ENCODE results near the gene PHLDB3. TPM values are rescaled to one million over a fixed set of nuclear protein-coding genes. Genes with fewer than 3 reads are reported as not detected.

Gene PHLDB3
- total and polyA plus RNA-seq, 2 of the 4 experiments (the other 2 are of a cell fraction): 2.9 to 10.6 TPM

- no peak overlapping the region for H2AK9ac ChIP-seq (replicated peaks; ENCODE audit: low read depth, low read length, poor library complexity)
- no peak overlapping the region for H3K9ac ChIP-seq (ENCODE audit: low read depth, low read length)
- POLR2A ChIA-PET (ENCODE audit: unreplicated experiment): no interaction called here
- no peak overlapping the region for H3K4me3 ChIP-seq (ENCODE audit: insufficient read depth, low read depth, low read length)
- H3K79me1 ChIP-seq (ENCODE audit: low read depth in 1 of 2, low read length in 2 of 2): no peaks in the 10 kb centered on the region
- H2BK15ac ChIP-seq (ENCODE audit: low read depth, low read length): peak overlapping the region; percentile 87; the same call in 1 of the 3 replicates
- peak overlapping the region; percentile 41 for H3K14ac ChIP-seq (replicated peaks; ENCODE audit: low read depth, low read length)
- H2BK20ac ChIP-seq (ENCODE audit: low read depth, low read length): peak overlapping the region; percentile 27; the same call in 1 of the 2 replicates
- H4K20me1 ChIP-seq (ENCODE audit: insufficient read depth, low read length): no peaks in the 10 kb centered on the region
- H3K56ac ChIP-seq (ENCODE audit: extremely low read depth, insufficient read depth, low read length): no peak overlapping the region
- H4K5ac ChIP-seq (ENCODE audit: low read depth, low read length): no peak overlapping the region
- H3K23ac ChIP-seq (ENCODE audit: low read depth, low read length): no peak overlapping the region
- no peaks in the 10 kb centered on the region for H3K9me1 ChIP-seq (ENCODE audit: insufficient read depth, low read length)
- peaks cover 6% of the 10 kb centered on the region for H3K9me3 ChIP-seq (ENCODE audit: control insufficient read depth, insufficient read depth, low read length)
- H3K4me2 ChIP-seq (ENCODE audit: low read depth, low read length): no peak overlapping the region
- peak; percentile 97 for TF ChIP-seq MAFK (IDR thresholded peaks at IDR 0.05; ENCODE audit: low read depth, low read length)
- no peak for TF ChIP-seq RAD21 (IDR thresholded peaks at IDR 0.05; ENCODE audit: low read length)
- H2BK120ac ChIP-seq (ENCODE audit: low read depth, low read length): peak overlapping the region; percentile 68; the same call in 1 of the 2 replicates
- H3K18ac ChIP-seq (ENCODE audit: low read depth, low read length): no peak overlapping the region
- no peaks in the 10 kb centered on the region for H3K36me3 ChIP-seq (ENCODE audit: control insufficient read depth, insufficient read depth, low read length)
- intact Hi-C loops (cut with micrococcal nuclease) (no loop called here), in situ Hi-C loops (cut with MboI; ENCODE audit: low sequenced_read_pairs) (no loop called here), dilution Hi-C loops (cut with HindIII; ENCODE audit: low sequenced_read_pairs, unreplicated experiment) (no loop called here)
- no peak overlapping the region for H3K27ac ChIP-seq (ENCODE audit: insufficient read depth, low read length)
- no peak overlapping the region for H4K8ac ChIP-seq (ENCODE audit: low read depth in 2 of 2, low read length in 2 of 2)
- DNase-seq: peak; percentile 79
- WGBS, 2 experiments (ENCODE audit: extremely low coverage in 2 of 2, insufficient read length in 1 of 2): no CpG with 5 or more reads among the region's 2 CpGs
- H3K27me3 ChIP-seq (ENCODE audit: control insufficient read depth, insufficient read depth, low read length): no peaks in the 10 kb centered on the region
- ATAC-seq (ENCODE audit: low read depth): peak; percentile 51
- CTCF ChIA-PET: no interaction called here
- peak overlapping the region; percentile 45 for H3K4ac ChIP-seq (ENCODE audit: low read depth, low read length)
- H3K4me1 ChIP-seq (ENCODE audit: control insufficient read depth, insufficient read depth, low read length): 0 out of 2 replicates have a peak, but pooled peaks cover 2% of the 10 kb centered on the region
- BruUV-seq (replicated peaks): no TSS peak
- 0 out of 2 replicates have a peak overlapping the region, but pooled peaks have one; percentile 30 for H2AK5ac ChIP-seq (ENCODE audit: low read depth, low read length)
- no peak overlapping the region for H4K91ac ChIP-seq (ENCODE audit: insufficient read depth, low read depth, low read length)
- H2AFZ ChIP-seq (replicated peaks; ENCODE audit: low read length, poor library complexity): no peak overlapping the region
- no peak overlapping the region for H2BK5ac ChIP-seq (ENCODE audit: low read depth, low read length, poor library complexity, severe bottlenecking)
Measured at GRCh38 chr19:43450545-43450997, 54.0 kb downstream of the PHLDB3 start.
